Stomach (tissue), 4 donors: ENCODE data around the gene SUN5.

Experiments
- CTCF ChIP-seq, 7 experiments: fragments of 450-650 bp in 4 of 7; fragments of 200-600 bp in 3 of 7; sonication (generic) in 3 of 7; IDR thresholded peaks; one replicate each; pipeline ENCODE4 v1.5.1; 2016 to 2019; ENCODE audit warnings: antibody characterized with exemption in 7 of 7, control low read depth in 2 of 7, mild to moderate bottlenecking in 1 of 7
- EP300 ChIP-seq: sonication (generic); formaldehyde crosslinking; IDR thresholded peaks from one replicate; pipeline ENCODE4 v1.6.1; 2017; ENCODE audit warnings: antibody characterized with exemption
- POLR2A ChIP-seq, 4 donors: fragments of 450-650 bp; IDR thresholded peaks; one replicate each; pipeline ENCODE4 v1.6.1; 2016; ENCODE audit warnings: antibody characterized with exemption in 4 of 4, control low read depth in 2 of 4, mild to moderate bottlenecking in 1 of 4, moderate library complexity in 1 of 4
- POLR2AphosphoS5 ChIP-seq, 3 donors: sonication (generic); formaldehyde crosslinking; IDR thresholded peaks; one replicate each; pipeline ENCODE4 v1.6.1; 2016; ENCODE audit warnings: antibody characterized with exemption in 3 of 3

- TF ChIP-seq CTCF (IDR thresholded peaks at IDR 0.05): no peak
- no peak for TF ChIP-seq POLR2A (IDR thresholded peaks at IDR 0.05)
- no peak for TF ChIP-seq EP300
- TF ChIP-seq POLR2AphosphoS5 (IDR thresholded peaks at IDR 0.05): no peak
Measured at GRCh38 chr20:33038243-33038642, 34.0 kb upstream of the SUN5 start.
